ENCODE results near the gene MMP21. TPM values are rescaled to one million over a fixed set of nuclear protein-coding genes. Genes with fewer than 3 reads are reported as not detected.

MMP21 gene
- total and polyA plus RNA-seq, 2 experiments from 2014 or later: not detected

DNA sequence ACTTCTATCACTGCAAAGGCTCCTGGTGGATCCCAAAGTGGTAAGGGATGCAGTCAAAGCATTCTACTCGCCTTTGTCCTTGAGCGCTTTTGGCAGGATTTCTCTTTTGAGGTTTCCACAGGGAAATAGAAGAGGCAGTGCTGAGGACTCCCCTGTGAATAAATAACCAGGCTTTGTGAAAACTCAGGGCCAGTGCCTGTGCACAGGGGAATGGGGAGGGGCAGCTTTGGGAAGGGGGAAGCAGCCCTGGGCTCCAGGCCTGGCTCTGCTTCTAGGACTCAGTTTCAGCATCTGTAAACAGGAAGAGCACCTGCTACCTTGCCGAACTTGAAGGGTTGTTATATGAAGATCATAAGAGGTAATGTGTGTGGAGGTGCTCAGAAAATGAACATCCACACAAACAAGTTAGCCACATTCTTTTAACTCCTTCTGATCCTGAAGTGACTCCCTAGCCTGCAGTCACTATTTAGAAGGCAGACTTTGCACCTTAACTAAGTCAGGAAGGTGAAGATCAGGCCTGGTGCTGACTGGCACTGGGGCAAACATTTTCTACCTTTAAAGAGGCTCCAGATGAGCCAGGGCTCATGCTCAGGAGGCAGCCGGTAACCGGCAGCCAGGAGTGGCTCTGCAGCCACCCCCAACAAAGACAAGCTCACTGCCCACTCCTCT is 22.5 kb upstream of the MMP21 start:
- ATAC-seq: no peak

More for the DNA sequence above, 22.5 kb upstream of the MMP21 start:
- H3K9me2 ChIP-seq (ENCODE audit: insufficient read depth): 0 out of 2 replicates have a peak, but pooled peaks cover 3% of the 10 kb centered on the region
- TF ChIP-seq, protein P1, sequence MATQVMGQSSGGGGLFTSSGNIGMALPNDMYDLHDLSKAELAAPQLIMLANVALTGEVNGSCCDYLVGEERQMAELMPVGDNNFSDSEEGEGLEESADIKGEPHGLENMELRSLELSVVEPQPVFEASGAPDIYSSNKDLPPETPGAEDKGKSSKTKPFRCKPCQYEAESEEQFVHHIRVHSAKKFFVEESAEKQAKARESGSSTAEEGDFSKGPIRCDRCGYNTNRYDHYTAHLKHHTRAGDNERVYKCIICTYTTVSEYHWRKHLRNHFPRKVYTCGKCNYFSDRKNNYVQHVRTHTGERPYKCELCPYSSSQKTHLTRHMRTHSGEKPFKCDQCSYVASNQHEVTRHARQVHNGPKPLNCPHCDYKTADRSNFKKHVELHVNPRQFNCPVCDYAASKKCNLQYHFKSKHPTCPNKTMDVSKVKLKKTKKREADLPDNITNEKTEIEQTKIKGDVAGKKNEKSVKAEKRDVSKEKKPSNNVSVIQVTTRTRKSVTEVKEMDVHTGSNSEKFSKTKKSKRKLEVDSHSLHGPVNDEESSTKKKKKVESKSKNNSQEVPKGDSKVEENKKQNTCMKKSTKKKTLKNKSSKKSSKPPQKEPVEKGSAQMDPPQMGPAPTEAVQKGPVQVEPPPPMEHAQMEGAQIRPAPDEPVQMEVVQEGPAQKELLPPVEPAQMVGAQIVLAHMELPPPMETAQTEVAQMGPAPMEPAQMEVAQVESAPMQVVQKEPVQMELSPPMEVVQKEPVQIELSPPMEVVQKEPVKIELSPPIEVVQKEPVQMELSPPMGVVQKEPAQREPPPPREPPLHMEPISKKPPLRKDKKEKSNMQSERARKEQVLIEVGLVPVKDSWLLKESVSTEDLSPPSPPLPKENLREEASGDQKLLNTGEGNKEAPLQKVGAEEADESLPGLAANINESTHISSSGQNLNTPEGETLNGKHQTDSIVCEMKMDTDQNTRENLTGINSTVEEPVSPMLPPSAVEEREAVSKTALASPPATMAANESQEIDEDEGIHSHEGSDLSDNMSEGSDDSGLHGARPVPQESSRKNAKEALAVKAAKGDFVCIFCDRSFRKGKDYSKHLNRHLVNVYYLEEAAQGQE (IDR thresholded peaks at IDR 0.05; ENCODE audit: unreplicated experiment): no peak
- TF ChIP-seq, protein P2, sequence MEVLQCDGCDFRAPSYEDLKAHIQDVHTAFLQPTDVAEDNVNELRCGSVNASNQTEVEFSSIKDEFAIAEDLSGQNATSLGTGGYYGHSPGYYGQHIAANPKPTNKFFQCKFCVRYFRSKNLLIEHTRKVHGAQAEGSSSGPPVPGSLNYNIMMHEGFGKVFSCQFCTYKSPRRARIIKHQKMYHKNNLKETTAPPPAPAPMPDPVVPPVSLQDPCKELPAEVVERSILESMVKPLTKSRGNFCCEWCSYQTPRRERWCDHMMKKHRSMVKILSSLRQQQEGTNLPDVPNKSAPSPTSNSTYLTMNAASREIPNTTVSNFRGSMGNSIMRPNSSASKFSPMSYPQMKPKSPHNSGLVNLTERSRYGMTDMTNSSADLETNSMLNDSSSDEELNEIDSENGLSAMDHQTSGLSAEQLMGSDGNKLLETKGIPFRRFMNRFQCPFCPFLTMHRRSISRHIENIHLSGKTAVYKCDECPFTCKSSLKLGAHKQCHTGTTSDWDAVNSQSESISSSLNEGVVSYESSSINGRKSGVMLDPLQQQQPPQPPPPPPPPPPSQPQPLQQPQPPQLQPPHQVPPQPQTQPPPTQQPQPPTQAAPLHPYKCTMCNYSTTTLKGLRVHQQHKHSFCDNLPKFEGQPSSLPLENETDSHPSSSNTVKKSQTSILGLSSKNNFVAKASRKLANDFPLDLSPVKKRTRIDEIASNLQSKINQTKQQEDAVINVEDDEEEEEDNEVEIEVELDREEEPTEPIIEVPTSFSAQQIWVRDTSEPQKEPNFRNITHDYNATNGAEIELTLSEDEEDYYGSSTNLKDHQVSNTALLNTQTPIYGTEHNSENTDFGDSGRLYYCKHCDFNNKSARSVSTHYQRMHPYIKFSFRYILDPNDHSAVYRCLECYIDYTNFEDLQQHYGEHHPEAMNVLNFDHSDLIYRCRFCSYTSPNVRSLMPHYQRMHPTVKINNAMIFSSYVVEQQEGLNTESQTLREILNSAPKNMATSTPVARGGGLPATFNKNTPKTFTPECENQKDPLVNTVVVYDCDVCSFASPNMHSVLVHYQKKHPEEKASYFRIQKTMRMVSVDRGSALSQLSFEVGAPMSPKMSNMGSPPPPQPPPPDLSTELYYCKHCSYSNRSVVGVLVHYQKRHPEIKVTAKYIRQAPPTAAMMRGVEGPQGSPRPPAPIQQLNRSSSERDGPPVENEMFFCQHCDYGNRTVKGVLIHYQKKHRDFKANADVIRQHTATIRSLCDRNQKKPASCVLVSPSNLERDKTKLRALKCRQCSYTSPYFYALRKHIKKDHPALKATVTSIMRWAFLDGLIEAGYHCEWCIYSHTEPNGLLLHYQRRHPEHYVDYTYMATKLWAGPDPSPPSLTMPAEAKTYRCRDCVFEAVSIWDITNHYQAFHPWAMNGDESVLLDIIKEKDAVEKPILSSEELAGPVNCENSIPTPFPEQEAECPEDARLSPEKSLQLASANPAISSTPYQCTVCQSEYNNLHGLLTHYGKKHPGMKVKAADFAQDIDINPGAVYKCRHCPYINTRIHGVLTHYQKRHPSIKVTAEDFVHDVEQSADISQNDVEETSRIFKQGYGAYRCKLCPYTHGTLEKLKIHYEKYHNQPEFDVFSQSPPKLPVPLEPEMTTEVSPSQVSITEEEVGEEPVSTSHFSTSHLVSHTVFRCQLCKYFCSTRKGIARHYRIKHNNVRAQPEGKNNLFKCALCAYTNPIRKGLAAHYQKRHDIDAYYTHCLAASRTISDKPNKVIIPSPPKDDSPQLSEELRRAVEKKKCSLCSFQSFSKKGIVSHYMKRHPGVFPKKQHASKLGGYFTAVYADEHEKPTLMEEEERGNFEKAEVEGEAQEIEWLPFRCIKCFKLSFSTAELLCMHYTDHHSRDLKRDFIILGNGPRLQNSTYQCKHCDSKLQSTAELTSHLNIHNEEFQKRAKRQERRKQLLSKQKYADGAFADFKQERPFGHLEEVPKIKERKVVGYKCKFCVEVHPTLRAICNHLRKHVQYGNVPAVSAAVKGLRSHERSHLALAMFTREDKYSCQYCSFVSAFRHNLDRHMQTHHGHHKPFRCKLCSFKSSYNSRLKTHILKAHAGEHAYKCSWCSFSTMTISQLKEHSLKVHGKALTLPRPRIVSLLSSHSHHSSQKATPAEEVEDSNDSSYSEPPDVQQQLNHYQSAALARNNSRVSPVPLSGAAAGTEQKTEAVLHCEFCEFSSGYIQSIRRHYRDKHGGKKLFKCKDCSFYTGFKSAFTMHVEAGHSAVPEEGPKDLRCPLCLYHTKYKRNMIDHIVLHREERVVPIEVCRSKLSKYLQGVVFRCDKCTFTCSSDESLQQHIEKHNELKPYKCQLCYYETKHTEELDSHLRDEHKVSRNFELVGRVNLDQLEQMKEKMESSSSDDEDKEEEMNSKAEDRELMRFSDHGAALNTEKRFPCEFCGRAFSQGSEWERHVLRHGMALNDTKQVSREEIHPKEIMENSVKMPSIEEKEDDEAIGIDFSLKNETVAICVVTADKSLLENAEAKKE (CRISPR knock-in tag; IDR thresholded peaks at IDR 0.05): no peak
- TF ChIP-seq STAT1 (IDR thresholded peaks at IDR 0.05; ENCODE audit: unreplicated experiment) (no peak), CREB1 (CRISPR knock-in tag; IDR thresholded peaks at IDR 0.05; ENCODE audit: low read depth) (no peak), ZNF331 (CRISPR knock-in tag; IDR thresholded peaks at IDR 0.05; ENCODE audit: low read depth) (no peak), JUNB (IDR thresholded peaks at IDR 0.05; ENCODE audit: unreplicated experiment) (no peak), ZNF114 (CRISPR knock-in tag; IDR thresholded peaks at IDR 0.05) (no peak), POLR2AphosphoS5 (IDR thresholded peaks at IDR 0.05; ENCODE audit: low read depth) (no peak), EZH2phosphoT487 (IDR thresholded peaks at IDR 0.05; ENCODE audit: unreplicated experiment) (no peak)
- TF ChIP-seq, protein P3, sequence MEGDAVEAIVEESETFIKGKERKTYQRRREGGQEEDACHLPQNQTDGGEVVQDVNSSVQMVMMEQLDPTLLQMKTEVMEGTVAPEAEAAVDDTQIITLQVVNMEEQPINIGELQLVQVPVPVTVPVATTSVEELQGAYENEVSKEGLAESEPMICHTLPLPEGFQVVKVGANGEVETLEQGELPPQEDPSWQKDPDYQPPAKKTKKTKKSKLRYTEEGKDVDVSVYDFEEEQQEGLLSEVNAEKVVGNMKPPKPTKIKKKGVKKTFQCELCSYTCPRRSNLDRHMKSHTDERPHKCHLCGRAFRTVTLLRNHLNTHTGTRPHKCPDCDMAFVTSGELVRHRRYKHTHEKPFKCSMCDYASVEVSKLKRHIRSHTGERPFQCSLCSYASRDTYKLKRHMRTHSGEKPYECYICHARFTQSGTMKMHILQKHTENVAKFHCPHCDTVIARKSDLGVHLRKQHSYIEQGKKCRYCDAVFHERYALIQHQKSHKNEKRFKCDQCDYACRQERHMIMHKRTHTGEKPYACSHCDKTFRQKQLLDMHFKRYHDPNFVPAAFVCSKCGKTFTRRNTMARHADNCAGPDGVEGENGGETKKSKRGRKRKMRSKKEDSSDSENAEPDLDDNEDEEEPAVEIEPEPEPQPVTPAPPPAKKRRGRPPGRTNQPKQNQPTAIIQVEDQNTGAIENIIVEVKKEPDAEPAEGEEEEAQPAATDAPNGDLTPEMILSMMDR (conservative IDR thresholded peaks at IDR 0.05; ENCODE audit: low read depth in 2 of 2): no peak
- H3K36me3 Mint-ChIP-seq (ENCODE audit: low read depth): peaks cover 31% of the 10 kb centered on the region
- H3K4me1 Mint-ChIP-seq: no peaks in the 10 kb centered on the region; the same call in 2 of the 3 replicates
- H3K4me2 ChIP-seq: no peak overlapping the region
- H3K9me3 Mint-ChIP-seq: no peaks in the 10 kb centered on the region
- no peaks in the 10 kb centered on the region for H3F3A ChIP-seq (replicated peaks; ENCODE audit: low read depth)
- H3K27me3 ChIP-seq (ENCODE audit: insufficient read depth): no peaks in the 10 kb centered on the region
- H3K79me2 ChIP-seq (replicated peaks; ENCODE audit: insufficient read depth): no peaks in the 10 kb centered on the region
- H3K27ac Mint-ChIP-seq: no peak overlapping the region
- H3K4me1 ChIP-seq (ENCODE audit: insufficient read depth): no peaks in the 10 kb centered on the region
- H3K4me3 Mint-ChIP-seq: no peak overlapping the region
- H3K4me3 ChIP-seq: no peak overlapping the region
- no peak overlapping the region for H3K27ac ChIP-seq (ENCODE audit: low read depth)
- no peaks in the 10 kb centered on the region; the same call in 1 of the 2 replicates for H4K20me1 ChIP-seq (replicated peaks; ENCODE audit: insufficient read depth)
- no peak overlapping the region for H2AFZ ChIP-seq
- DNase-seq (ENCODE audit: low spot score): no peak
- peaks cover 1% of the 10 kb centered on the region for H3K27me3 Mint-ChIP-seq (ENCODE audit: insufficient read depth, low read depth, poor library complexity)
- no peaks in the 10 kb centered on the region for H3K36me3 ChIP-seq (ENCODE audit: insufficient read depth)
